Measurements from ENCODE around the gene MMRN1.

DNA sequence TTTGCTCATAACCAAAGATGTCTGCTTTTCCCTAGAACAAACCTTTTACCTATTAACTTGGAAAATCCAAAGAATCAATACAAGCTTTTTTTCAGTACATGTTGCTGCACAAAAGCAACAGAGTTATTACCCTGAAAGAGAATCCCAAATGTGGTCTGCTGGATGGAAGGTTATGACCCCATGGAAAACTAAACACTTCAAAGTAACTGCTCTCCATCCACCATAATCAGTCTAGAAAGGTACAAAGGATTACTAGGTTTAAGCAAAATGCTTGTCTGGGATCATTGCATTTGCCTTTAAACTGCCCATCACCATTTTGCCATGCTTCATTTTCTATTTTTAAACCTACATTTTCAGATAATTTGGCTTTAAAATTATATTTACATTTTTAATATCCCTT, 11.7 kb downstream of the MMRN1 start:
- TF ChIP-seq, protein P1, sequence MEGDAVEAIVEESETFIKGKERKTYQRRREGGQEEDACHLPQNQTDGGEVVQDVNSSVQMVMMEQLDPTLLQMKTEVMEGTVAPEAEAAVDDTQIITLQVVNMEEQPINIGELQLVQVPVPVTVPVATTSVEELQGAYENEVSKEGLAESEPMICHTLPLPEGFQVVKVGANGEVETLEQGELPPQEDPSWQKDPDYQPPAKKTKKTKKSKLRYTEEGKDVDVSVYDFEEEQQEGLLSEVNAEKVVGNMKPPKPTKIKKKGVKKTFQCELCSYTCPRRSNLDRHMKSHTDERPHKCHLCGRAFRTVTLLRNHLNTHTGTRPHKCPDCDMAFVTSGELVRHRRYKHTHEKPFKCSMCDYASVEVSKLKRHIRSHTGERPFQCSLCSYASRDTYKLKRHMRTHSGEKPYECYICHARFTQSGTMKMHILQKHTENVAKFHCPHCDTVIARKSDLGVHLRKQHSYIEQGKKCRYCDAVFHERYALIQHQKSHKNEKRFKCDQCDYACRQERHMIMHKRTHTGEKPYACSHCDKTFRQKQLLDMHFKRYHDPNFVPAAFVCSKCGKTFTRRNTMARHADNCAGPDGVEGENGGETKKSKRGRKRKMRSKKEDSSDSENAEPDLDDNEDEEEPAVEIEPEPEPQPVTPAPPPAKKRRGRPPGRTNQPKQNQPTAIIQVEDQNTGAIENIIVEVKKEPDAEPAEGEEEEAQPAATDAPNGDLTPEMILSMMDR (IDR thresholded peaks at IDR 0.05): no peak
- TF ChIP-seq, protein P2, sequence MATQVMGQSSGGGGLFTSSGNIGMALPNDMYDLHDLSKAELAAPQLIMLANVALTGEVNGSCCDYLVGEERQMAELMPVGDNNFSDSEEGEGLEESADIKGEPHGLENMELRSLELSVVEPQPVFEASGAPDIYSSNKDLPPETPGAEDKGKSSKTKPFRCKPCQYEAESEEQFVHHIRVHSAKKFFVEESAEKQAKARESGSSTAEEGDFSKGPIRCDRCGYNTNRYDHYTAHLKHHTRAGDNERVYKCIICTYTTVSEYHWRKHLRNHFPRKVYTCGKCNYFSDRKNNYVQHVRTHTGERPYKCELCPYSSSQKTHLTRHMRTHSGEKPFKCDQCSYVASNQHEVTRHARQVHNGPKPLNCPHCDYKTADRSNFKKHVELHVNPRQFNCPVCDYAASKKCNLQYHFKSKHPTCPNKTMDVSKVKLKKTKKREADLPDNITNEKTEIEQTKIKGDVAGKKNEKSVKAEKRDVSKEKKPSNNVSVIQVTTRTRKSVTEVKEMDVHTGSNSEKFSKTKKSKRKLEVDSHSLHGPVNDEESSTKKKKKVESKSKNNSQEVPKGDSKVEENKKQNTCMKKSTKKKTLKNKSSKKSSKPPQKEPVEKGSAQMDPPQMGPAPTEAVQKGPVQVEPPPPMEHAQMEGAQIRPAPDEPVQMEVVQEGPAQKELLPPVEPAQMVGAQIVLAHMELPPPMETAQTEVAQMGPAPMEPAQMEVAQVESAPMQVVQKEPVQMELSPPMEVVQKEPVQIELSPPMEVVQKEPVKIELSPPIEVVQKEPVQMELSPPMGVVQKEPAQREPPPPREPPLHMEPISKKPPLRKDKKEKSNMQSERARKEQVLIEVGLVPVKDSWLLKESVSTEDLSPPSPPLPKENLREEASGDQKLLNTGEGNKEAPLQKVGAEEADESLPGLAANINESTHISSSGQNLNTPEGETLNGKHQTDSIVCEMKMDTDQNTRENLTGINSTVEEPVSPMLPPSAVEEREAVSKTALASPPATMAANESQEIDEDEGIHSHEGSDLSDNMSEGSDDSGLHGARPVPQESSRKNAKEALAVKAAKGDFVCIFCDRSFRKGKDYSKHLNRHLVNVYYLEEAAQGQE (IDR thresholded peaks at IDR 0.05; ENCODE audit: insufficient read depth in 1 of 2, low read depth in 2 of 2, low read length in 1 of 2): no peak
- TF ChIP-seq POLR2AphosphoS5 (IDR thresholded peaks at IDR 0.05; ENCODE audit: low read depth, low read length) (no peak), SIN3A (IDR thresholded peaks at IDR 0.05; ENCODE audit: borderline replicate concordance, insufficient read depth, low read depth, low read length) (no peak)
